GM12875 (cell line): ENCODE data around the gene CCDC171.
"Not testable (repeated sequence)": the region's sequence is repeated elsewhere in the genome, so short reads cannot be mapped to it uniquely, and the experiment has no call there.

Experiments
- H3K4me3 ChIP-seq: one replicate; pipeline ENCODE4 v1.5.1; 2011; ENCODE audit warnings: low read depth, low read length, control low read depth
- CTCF ChIP-seq: IDR thresholded peaks from 2 replicates; pipeline ENCODE4 v1.5.1; 2011; ENCODE audit warnings: low read depth, mild to moderate bottlenecking, control low read depth, inconsistent platforms, low read length, moderate library complexity, borderline replicate concordance; ENCODE audit not compliant: insufficient read depth

Gene CCDC171

GRCh38 chr9:15786616-15787015 is 233.8 kb downstream of the CCDC171 start:
- H3K4me3 ChIP-seq: no peak overlapping the region
- no peak for TF ChIP-seq CTCF

- H3K4me3 ChIP-seq: not testable (repeated sequence)
Observed at GRCh38 chr9:15810219-15810899, 257.5 kb downstream of the CCDC171 start.

- TF ChIP-seq CTCF: no peak
- no peak overlapping the region for H3K4me3 ChIP-seq
Observed at GRCh38 chr9:15813076-15813475, 260.2 kb downstream of the CCDC171 start.

- H3K4me3 ChIP-seq: no peak overlapping the region
- TF ChIP-seq CTCF: no peak
Observed at GRCh38 chr9:15824310-15824709, 271.5 kb downstream of the CCDC171 start.

- no peak overlapping the region for H3K4me3 ChIP-seq
- no peak for TF ChIP-seq CTCF
Observed at GRCh38 chr9:15831384-15831783, 278.5 kb downstream of the CCDC171 start.

GRCh38 chr9:15834541-15834940 is 281.7 kb downstream of the CCDC171 start:
- no peak for TF ChIP-seq CTCF
- no peak overlapping the region for H3K4me3 ChIP-seq

GRCh38 chr9:15837079-15837679 is 284.3 kb downstream of the CCDC171 start:
- H3K4me3 ChIP-seq: no peak overlapping the region
- peak; percentile 50; the same call in 1 of the 2 replicates for TF ChIP-seq CTCF

- no peak for TF ChIP-seq CTCF
- no peak overlapping the region for H3K4me3 ChIP-seq
Observed at GRCh38 chr9:15842051-15842450, 289.2 kb downstream of the CCDC171 start.
